Measurements from ENCODE around the gene KCTD11. TPM values are rescaled to one million over a fixed set of nuclear protein-coding genes. Genes with fewer than 3 reads are reported as not detected.
A peak's percentile ranks its signal among the peaks of the same experiment; 100 is the strongest.

The KCTD11 gene
- total and polyA plus RNA-seq, 10 of the 15 experiments (the other 5 are each of a cell fraction or from before 2014, with no cell fraction given): 0.05 to 7.3 (median 2.9) TPM

- TF ChIP-seq BCLAF1 (IDR thresholded peaks at IDR 0.05) (no peak), CHD2 (IDR thresholded peaks at IDR 0.05; ENCODE audit: borderline replicate concordance, low read depth, low read length) (peak; percentile 84), ZNF207 (IDR thresholded peaks at IDR 0.05; ENCODE audit: borderline replicate concordance) (0 out of 2 replicates have a peak, but pooled peaks have one; percentile 30), TAF1 (IDR thresholded peaks at IDR 0.05; ENCODE audit: borderline replicate concordance, low read depth, low read length) (peak; percentile 36; the same call in 1 of the 2 replicates), LARP7 (IDR thresholded peaks at IDR 0.05) (peak; percentile 22; the same call in 1 of the 2 replicates), FOS (IDR thresholded peaks at IDR 0.05; ENCODE audit: borderline replicate concordance, extremely low read depth, insufficient read length) (no peak), JUND (IDR thresholded peaks at IDR 0.05; ENCODE audit: low read depth, low read length) (no peak), RUNX3 (IDR thresholded peaks at IDR 0.05; ENCODE audit: low read length) (peak; percentile 89), PBX3 (IDR thresholded peaks at IDR 0.05; ENCODE audit: insufficient replicate concordance, low read depth, low read length) (no peak), CTCF (IDR thresholded peaks at IDR 0.05 in 2 of 3, conservative IDR thresholded peaks at IDR 0.05 in 1 of 3; ENCODE audit: control insufficient read depth in 2 of 3, extremely low read depth in 1 of 3, insufficient read depth in 1 of 3, low read depth in 3 of 3, low read length in 3 of 3) (0 out of 6 replicates have a peak, but pooled peaks of 1 of the 3 experiments have one; percentile 11), KDM1A (IDR thresholded peaks at IDR 0.05; ENCODE audit: borderline replicate concordance) (no peak), TARDBP (IDR thresholded peaks at IDR 0.05; ENCODE audit: borderline replicate concordance) (no peak), IRF3 (IDR thresholded peaks at IDR 0.05) (no peak), MTA3 (IDR thresholded peaks at IDR 0.05; ENCODE audit: borderline replicate concordance, low read length) (no peak; the same call in 1 of the 2 replicates), TCF3 (IDR thresholded peaks at IDR 0.05; ENCODE audit: borderline replicate concordance, insufficient read depth, low read depth, low read length) (no peak), USF2 (IDR thresholded peaks at IDR 0.05; ENCODE audit: borderline replicate concordance, low read depth, low read length) (no peak), ATF2 (IDR thresholded peaks at IDR 0.05; ENCODE audit: low read length) (no peak), BACH1 (IDR thresholded peaks at IDR 0.05; ENCODE audit: borderline replicate concordance) (no peak), NFYB (IDR thresholded peaks at IDR 0.05; ENCODE audit: insufficient read depth, low read depth, low read length) (no peak)
Measured at GRCh38 chr17:7336240-7337175, 15.5 kb upstream of the KCTD11 start, which contains the start of gene ACAP1 (continued).

All from GM12878 (cell line).